GM18870 (cell line): ENCODE results near the gene PLA2G5.

ENCODE experiments used
- ATAC-seq: cut with Tn5 transposase; IDR thresholded peaks from one replicate; pipeline ENCODE4 v1.9.1; 2021; ENCODE audit warnings: moderate library complexity; ENCODE audit not compliant: unreplicated experiment

PLA2G5 gene

DNA sequence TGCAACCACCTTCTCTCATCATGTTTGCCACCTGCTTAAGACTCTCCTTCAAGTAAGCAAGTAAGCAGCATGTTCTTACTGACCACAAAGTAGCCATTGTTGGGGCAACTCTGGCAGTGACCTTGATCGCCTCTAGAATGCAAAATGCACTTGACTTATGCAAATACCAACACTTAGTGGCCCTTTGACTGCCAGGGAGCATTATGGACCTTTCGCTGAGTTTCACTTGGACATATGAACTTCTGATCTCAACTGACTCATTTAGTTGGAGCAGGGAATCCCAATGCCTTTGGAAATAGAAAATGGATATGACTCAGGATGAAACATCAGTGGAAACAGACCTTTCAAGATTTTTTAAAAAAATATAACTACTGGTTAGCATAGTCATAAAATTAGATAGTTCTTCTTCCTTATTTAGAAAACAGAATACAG is 6.1 kb upstream of the PLA2G5 start:
- ATAC-seq: no peak

DNA sequence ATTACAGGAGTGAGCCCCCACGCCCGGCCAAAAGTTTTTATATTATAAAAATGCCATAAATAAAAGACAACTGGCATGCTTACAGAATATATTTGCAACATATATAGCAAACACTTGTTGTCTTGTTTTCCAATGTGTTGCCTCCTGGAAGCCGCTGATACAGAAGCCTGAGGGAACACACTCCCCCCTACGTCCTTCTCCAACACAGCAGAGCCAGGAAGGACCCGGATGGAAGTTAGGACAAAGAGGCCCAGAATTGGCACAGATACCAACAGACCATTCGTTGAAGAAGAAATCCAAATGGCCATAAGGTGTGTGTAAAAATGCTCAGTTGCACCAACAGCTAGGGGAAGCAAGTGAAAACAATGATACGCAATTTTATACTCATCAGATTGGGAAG is 1.3 kb upstream of the PLA2G5 start:
- ATAC-seq: no peak

DNA sequence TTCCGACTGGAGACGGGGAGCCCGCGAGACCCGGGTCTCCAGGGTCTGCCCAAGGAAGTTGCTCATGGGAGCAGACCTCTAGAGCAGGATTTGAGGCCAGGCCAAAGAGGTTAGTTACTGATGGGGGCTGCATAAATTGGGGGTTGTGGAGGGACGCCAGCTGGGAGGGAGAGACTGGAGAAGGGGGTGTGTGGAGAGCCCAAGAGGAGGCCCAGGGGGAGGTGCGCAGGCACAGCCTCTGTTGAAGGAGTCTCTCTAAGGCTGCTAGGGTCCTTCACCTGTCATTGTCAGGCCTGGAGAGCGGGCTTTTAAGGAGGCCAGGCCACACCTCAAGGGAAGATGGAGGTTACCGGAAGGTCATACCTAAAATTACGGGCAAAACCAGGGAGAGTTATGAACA is 363 bp downstream of the PLA2G5 start:
- ATAC-seq: no peak

DNA sequence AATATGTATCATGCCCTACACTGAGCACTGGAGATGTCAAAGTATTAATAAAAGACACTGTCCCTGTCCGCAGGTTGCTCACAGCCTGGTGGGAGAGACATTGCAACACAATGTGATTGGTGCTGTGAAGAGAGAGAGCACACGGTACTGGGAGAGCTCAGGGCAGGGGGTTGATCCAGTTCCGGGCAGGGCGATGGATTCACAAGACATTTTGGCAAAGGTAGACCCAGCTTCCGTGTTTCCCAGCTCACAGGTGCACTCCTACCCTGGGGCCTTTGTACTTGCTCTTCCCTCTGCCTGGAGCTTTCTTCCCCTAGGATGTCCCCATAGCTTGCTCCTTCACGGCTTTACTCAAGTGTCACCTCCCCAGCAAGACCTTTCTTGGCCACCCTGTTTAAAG is 1.4 kb downstream of the PLA2G5 start:
- ATAC-seq: no peak

DNA sequence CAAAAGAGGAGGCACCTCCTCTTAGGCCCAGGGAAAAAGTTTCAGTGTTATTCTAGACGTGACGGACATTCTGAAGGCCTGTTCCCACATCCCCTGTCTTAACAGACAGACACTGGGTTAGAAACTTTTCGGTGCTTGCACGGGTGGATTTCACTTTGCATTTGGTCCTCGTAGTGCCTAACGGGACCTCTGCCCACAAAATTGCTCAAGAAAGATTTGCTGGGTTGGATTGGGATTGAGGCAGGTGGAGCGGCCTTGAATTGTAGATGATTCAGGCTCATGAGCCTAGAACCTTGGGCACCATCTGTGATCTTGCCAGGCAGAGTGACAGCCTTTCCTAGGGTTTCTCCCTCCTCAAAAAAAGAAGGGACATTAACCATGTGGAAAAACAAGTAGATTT is 2.8 kb downstream of the PLA2G5 start:
- ATAC-seq: no peak

DNA sequence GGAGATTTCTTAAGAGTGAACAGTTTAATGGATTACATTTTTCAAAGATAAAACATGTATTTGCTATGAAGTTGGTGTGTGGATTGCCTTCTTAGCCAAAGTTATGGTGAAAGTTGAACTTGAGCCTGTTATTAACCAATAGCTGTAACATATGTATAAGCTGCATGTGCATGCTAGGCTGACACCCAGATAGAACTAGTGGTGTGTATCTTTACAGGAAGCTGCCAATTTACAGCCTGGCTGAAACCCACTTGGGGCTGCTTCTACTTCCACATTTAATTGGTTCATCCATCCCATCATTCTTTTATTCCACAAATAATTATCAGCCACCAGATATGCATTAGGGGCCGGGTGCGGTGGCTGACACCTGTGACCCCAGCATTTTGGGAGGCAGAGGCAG is 3.3 kb downstream of the PLA2G5 start:
- no peak for ATAC-seq

DNA sequence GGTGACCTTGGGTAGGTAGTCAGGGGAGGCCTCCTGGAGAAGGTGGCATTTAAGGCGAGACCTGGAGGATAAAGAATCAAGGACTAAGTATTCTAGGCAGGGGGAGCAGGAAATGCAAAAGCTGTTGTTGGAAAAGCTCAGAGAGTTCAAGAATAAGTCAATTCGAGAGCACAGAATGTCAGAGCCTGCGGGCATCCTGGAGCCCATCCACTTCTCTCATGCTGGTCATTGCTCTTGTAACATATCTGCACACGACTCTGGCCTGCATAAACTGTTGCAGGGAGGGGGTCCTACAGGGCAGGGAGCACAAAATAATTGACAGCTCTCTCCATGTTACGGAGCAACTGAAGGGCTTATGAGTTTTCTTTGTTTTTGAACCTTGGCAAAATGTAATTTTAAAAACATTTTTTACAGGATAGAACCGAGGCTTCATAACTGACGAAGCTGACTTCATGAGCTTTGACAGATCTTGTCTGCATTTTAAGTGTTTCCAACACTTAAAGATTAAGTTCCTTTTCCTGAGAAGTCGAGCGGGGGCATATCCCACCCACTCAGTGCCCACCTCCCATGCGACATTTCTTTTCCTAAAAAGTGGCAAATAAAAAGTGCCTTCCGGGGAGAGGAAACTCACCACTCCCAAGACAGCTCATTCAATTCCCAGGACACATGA is 4.2 kb downstream of the PLA2G5 start:
- no peak for ATAC-seq

DNA sequence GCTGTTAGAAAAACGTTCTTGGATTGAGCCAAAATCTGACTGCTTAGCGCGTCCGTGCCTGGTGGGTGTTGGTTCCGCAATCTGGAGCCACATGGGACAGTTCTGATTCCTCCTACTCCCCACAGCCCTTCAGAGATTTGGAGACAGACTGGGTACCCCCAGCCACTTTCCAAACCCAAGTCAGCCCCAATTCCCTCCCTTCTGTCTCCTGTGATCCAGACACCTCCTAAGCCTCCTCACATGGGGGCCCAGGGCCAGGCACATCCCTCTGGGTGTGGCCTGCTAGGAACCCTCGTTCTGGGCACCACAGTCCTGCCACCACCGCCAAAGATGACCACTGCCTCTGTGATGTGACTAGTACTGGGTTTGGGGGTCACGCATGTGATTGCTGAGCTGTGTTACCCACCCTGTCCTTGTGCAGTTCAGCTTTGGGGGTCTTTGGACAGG is 4.8 kb downstream of the PLA2G5 start:
- no peak for ATAC-seq

DNA sequence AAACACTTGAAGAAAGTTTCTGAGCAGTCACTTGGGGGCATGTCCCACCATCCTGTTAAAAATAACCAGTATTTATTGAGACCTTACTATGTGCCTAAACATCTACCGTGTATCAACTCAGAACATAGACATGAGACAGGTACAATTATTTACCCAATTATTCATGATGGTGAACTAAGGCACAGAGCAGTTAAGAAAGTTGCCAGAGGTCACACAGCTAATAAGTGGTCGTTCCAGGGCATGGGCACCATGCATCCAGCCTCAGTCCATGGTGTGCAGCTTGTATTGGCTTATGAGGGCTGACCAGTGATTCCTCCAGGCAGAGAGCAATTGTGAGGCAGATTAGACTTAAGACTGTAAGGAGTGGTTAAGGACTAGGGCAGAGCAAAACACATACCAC is 5.4 kb downstream of the PLA2G5 start:
- ATAC-seq: no peak

DNA sequence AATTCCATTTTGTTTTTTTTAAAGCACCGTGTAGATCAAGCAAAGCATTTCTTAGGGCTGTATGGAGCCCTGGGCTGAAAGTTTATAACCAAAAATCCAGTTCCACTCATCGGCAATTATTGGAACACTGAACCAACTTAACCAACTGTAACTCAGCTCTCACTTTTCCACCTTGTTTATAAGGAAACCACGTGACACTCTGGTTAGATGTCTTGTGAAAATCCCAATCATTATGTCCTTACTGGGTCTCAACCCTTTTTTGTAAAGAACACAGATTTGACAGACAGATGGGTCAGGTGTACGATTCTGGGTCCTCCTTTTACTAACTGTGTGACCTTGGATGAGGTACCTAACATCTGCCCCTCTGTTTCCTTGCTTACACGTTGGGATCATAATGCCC is 6.2 kb downstream of the PLA2G5 start:
- no peak for ATAC-seq

DNA sequence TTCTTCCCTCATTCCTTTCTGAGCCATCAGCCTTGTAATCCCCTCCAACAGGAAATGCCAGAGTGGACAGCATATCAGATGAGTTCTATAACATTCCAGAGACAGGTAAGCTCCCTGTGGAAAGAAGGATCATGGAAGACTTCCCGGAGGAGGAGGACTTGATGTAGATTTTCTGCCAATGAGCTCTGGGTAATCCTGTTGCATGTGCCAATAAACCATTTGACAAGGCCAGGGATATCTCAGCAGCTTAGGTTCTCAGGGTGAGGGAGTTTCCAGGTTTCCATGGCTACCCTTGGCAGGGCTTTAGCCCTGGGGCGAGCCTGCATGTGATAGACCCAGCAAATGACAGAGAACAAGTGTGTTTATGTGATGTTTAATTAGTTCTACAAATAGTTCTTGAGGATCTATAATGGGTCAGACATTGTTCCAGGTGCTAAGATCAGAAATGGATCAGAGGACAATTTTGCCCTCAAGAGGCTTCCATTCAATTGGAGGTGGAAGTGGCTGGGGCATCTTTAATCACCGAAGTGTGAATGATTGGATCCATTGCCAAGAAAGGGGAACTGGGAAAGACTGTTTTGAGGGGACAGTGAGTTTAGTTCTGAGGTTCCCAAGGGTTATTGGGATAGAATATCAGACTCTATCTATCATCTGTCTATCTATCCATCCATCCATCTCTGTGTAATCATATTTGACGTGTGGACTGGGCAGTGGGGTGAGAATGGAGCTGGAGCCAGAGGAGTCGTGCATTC is 6.9 kb downstream of the PLA2G5 start:
- ATAC-seq: no peak

DNA sequence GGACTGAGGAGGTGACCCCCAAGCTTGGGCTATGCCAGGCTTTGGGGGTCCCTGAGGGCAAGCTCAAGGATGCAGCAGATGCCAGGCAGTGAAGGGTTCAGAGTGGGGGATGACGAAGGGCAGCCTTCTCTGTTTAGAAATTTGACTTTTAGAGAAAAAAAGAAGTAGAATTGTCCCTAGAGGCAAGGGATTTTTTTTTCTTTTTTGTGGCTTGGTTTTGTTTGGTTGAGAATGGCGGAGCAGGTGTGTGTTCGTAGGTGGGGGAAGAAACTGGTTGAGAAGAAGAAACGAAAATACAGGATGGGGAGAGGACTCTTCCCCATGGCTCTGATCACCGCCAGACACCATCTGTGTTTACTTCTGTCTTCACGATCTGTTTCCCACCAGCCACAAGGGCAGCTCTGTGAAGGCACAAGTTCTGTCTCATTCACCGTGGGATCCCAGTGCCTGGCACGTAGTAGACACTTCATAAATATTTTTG is 8.2 kb downstream of the PLA2G5 start:
- ATAC-seq: no peak

DNA sequence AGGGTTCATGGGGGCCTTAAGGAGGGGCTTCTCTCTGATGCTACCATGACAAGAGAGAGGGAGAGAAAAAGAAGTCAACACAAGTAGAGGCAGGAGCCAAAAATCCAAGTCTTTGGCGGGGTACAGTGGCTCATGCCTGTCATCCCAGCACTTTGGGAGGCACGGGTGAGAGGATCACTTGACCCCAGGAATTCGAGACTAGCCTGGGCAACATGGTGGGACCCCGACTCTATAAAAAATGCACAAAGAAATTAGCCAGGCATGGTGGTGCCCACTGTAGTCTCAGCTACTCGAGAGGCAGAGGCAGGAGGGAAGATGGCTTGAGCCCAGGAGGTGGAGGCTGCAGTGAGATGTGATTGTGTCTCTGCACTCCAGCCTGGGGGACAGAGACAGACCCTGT is 8.7 kb downstream of the PLA2G5 start:
- ATAC-seq: no peak

DNA sequence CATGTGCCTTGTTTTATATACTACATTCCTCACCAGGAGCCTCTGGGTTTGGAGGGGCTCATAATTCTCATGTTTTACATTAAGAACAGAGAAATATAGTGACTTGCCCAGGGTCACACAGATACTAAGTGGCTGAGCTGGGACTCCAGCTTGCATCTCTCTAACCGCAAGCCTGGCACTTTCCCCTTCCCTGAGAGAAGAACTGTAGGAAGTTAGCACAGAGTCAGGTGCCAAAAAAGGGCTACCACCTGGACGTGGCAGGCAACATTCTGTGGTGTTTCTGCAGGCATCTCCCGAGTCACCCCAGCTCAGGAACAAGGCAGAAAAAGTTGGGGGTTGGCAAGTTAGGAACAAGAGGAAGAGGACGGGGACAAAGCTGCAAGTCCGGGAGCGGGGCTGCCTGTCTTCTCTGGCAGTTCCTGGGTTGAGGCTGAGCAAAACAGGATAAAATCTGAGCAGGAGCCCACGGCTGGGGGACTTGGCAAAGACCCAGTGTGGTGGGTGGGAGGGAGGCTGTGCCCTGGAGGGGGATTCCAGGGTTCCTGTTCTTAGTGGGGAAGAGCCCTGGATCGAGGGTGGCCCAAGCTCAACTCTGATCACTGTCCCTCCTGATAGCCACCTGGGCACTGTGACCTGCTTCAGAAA is 9.8 kb downstream of the PLA2G5 start:
- ATAC-seq: no peak

DNA sequence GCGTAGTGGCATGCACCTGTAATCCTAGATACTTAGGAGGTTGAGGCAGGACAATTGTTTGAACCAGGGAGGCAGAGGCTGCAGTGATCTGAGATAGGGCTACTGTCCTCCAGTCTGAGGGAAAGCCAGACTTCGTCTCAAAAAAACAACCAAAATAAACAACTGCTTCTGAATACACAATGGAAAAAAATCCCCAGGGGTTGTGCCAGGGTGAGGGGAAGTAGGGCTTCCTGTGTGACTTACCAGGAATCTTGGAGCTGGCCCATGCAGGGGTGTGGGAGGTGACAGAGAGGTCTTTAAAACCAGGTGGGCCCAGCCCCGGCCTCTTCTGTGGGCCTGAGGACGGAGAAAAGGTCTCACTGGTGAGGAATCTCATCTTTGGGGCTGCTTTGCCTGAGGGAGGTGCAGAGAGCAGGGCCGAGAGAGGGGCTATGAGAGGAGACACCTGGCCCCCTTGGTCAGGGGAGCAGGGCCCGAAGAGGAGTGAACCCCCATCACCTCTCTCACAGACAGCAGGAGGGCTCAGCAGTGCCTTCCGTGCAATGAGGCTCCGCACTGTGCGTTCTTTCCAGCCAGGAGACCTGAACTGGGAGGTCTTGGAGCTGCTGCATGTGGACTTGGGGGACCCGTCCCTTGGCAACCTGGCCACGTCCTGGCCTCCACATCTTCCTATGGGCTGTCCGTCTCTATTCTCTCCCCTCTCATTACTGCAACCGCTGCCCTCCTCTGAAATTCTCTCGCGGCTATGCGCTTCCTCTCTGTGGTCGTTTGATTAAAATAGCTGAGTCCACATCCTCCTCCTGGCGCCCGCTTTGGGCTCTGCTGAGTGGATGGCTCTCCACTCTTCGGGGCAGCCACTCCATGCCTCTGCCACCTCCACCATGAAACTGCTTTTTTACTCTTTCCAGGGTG is 10.7 kb downstream of the PLA2G5 start:
- ATAC-seq: no peak

DNA sequence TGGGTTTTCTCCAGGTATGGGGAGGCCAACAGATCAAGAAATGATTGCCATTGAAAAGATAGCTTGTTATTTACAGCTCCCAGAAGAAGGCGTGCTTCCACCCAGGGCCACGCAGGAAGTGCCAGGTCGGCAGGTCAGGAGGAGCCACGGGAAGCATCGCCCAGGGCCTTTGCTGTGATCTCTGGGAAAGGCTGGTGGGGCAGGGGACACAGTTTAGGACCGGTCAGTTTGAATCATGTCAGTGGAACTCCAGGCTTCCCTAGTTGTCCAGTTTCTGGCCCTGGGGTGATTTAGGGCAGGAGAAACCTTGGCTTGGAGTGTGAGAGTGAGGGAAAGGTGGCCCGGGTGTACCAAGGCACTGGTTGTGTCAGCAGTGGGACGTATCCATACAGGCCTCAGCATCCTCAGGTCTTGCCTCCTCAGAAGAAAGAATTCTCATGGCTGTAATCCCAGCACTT is 11.4 kb downstream of the PLA2G5 start:
- ATAC-seq: no peak

DNA sequence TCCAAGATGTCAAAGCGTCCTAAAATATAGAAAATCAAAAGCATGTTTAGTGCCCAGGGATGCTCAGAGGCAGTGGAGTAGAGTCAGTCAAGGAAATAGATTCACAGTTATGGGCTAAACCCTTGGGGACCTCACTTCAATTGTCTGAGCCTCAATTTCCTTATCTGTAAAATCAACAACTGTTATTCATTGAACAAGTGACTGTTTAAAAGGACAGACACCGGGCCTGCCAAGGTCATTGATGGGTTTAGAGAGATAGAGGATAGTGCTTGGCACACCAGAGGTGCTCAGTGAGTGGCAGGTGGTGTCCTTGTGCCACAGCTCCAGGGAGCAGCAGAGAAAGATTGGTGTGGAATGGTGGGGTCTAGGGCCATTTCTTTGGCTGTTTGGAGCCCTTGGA is 12.8 kb downstream of the PLA2G5 start:
- ATAC-seq: no peak

DNA sequence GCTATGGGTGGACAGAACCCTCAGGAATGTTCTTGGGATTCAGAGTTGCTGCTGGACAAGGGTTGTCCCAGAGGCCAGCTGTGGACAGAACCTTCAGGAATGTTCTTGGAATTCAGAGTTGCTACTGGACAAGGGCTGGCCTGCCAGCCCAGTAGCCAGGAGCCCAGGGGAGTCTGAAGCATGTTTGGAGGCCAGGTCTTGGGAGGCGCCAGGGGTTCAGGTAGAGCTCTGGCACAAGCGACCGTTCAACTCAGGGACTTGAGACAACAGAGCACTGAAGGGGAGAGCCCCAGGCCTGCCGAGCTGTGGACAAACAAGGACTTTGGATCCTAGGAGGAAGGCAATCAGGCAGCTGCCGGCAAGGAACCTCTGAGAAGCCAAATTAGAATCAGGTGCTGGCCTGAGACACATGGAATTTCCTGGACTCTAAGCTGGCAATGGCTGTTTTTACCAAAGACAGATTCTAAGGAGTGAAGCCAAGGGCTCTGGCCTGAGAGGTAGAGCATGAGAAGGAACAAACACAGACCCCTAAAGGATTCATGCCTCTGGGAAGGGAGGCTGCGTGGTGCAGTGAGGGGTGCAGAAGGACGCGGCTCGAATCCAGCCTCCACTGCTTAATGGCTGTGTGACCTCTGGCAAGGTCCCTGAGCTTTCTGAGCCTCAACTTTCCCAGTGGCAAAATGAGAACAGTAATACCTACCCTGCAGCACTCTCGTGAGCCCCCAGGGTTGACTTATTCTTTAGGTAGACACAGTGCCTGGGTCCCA is 13.4 kb downstream of the PLA2G5 start:
- ATAC-seq: no peak

DNA sequence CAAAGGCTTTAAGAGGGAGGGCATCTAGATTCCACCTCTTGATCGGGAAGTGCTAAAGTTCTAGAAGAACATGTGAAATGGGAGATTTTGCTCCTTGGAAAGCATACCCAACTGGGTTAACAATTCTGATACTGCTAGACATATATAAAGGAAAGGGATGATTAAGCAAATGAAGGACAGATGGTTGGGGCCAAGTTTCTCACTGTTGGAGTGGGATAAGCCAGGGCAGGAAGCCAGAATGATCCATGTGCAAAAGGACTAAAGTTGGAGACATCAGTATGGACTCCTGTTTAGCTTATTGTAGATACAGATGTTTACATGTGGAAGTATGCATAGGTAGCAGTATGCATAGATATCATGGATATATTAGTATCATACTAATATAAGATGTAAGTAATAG is 16.8 kb downstream of the PLA2G5 start:
- no peak for ATAC-seq

DNA sequence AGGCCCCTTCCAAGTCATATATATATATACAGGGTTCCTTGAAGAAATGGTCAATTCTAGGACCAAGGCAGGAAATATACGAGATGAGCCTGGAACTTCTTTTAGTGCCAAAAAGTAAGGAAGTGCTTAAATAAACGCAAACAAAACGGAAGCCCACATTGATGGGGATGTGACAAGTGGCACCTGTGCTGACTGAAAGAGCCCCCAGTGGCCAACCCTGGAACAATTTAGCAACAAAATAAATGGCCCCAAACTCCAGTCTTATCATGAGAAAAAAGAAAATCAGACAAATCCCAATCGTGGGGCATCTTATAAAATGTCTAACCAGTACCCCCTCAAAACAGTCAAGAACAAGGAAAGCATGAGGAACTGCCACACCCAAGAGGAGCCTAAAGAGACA is 17.7 kb downstream of the PLA2G5 start:
- ATAC-seq: no peak
